ENCODE measurements around the gene FAM3D. TPM values are rescaled to one million over a fixed set of nuclear protein-coding genes. Genes with fewer than 3 reads are reported as not detected.

FAM3D gene
- total RNA-seq, 4 donors from 2014 or later: not detected

DNA sequence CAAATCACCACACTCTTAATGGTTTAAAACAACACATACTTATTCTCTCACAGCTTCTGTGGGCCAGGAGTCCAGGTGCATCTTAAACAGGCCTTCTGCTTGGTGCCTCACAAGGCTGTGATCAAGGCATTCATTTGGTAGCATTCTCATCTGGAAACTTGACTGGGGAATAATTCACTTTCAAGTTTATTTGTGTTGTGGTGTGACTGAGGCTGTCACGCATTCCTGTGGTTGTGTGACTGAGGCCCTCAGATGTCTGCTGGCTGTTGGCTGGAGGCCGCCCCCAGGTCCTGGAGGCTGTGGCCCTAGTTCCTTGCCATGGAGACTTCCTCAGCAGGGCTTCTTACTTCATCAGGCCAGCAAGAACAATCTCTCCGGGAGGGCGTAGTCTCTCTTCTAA, 16.9 kb upstream of the FAM3D start:
- TF ChIP-seq POLR2AphosphoS5 (IDR thresholded peaks at IDR 0.05): no peak
- no peak for TF ChIP-seq EP300 (IDR thresholded peaks at IDR 0.05)
- no peak for TF ChIP-seq CTCF (IDR thresholded peaks at IDR 0.05)
- no peak for TF ChIP-seq POLR2A (IDR thresholded peaks at IDR 0.05; ENCODE audit: low read depth)
- no peak for DNase-seq (ENCODE audit: extremely low spot score)
- no peaks in the 10 kb centered on the region for H3K36me3 ChIP-seq
- WGBS: 84% methylated on average over 3 of the region's 4 CpGs
- H3K27ac ChIP-seq (replicated peaks in 1 of 4): no peak overlapping the region
- H3K4me1 ChIP-seq: no peaks in the 10 kb centered on the region
- H3K9me3 ChIP-seq: no peaks in the 10 kb centered on the region
- intact Hi-C loops (cut with DNase I): no loop called here
- peaks cover 0 to 17% (median 0%) of the 10 kb centered on the region in 4 donors for H3K27me3 ChIP-seq
- no peak overlapping the region for H3K4me3 ChIP-seq

- Histone ChIP-seq H3K4me1 (no peaks in the 10 kb centered on the region), H3K4me3 (no peak overlapping the region), H3K9me3 (no peaks in the 10 kb centered on the region), H3K27ac (replicated peaks in 1 of 4) (no peak overlapping the region), H3K36me3 (no peaks in the 10 kb centered on the region), H3K27me3 (peaks cover 0 to 21% (median 0%) of the 10 kb centered on the region in 4 donors)
- DNase-seq (ENCODE audit: extremely low spot score): no peak
- TF ChIP-seq EP300 (IDR thresholded peaks at IDR 0.05): no peak
- TF ChIP-seq POLR2A (IDR thresholded peaks at IDR 0.05; ENCODE audit: low read depth): no peak
- TF ChIP-seq CTCF (IDR thresholded peaks at IDR 0.05): no peak
- TF ChIP-seq POLR2AphosphoS5 (IDR thresholded peaks at IDR 0.05): no peak
- 86% methylated on average over 5 of the region's 5 CpGs for WGBS
- intact Hi-C loops (cut with DNase I): no loop called here
Observed at GRCh38 chr3:58683001-58683458, 16.5 kb upstream of the FAM3D start.

- intact Hi-C loops (cut with DNase I): no loop called here
- WGBS: 78% methylated on average over 2 of the region's 2 CpGs
- Histone ChIP-seq H3K4me3 (no peak overlapping the region), H3K9me3 (no peaks in the 10 kb centered on the region), H3K27ac (replicated peaks in 1 of 4) (no peak overlapping the region), H3K27me3 (peaks cover 0 to 21% (median 0%) of the 10 kb centered on the region in 4 donors), H3K4me1 (no peaks in the 10 kb centered on the region), H3K36me3 (no peaks in the 10 kb centered on the region)
- DNase-seq (ENCODE audit: extremely low spot score): no peak
- TF ChIP-seq POLR2A (IDR thresholded peaks at IDR 0.05; ENCODE audit: low read depth): no peak
- TF ChIP-seq POLR2AphosphoS5 (IDR thresholded peaks at IDR 0.05): no peak
- TF ChIP-seq CTCF (IDR thresholded peaks at IDR 0.05): no peak
- TF ChIP-seq EP300 (IDR thresholded peaks at IDR 0.05): no peak
Observed at GRCh38 chr3:58681863-58682262, 15.3 kb upstream of the FAM3D start.

GRCh38 chr3:58680879-58681525, 14.4 kb upstream of the FAM3D start:
- peaks cover 0 to 3% (median 0%) of the 10 kb centered on the region in 4 donors for H3K9me3 ChIP-seq
- 87% methylated on average over 8 of the region's 9 CpGs for WGBS
- H3K4me1 ChIP-seq: no peaks in the 10 kb centered on the region
- no peak for TF ChIP-seq POLR2AphosphoS5 (IDR thresholded peaks at IDR 0.05)
- intact Hi-C loops (cut with DNase I): no loop called here
- DNase-seq (ENCODE audit: extremely low spot score): no peak
- H3K27ac ChIP-seq (replicated peaks in 1 of 4): no peak overlapping the region
- peaks cover 0 to 21% (median 0%) of the 10 kb centered on the region in 4 donors for H3K27me3 ChIP-seq
- H3K4me3 ChIP-seq: no peak overlapping the region
- H3K36me3 ChIP-seq: no peaks in the 10 kb centered on the region

DNA sequence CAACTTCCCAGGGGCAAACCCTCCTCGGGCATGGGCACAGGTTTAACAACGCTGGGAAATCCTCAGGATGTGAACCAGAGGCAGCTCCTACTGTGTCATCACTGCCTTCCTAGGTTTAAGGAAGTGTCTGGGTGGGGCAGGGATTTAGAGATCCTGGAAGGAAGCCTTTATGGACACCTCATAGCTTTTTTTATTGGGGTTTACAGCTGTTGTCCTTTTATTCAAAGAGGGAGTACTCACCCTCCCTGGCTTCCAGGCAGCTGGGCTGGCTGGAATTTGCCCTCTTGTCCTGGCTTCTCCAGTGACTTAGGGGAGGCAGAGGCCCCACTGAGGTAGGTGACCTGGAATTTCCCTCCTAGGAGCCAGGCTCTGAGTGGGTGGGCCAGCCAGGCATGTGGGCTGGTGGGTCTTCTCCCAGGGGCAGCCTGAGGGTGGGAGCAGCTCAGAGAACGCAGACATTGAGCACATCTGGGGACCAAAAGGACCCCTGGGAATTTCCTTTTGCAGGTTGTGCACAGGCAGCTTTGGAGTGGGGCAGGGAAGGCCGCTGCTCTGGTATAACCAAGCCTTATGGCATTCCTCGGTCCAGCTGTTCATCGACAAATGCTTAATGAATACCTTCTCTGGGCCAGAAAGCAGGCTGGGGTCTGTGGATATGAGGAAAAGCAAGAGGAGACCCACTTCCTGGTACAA, 13.5 kb upstream of the FAM3D start:
- WGBS: 77% methylated on average over 6 of the region's 6 CpGs

More for the DNA sequence above, 13.5 kb upstream of the FAM3D start:
- Histone ChIP-seq H3K4me3 (no peak overlapping the region), H3K9me3 (peaks cover 0 to 6% (median 0%) of the 10 kb centered on the region in 4 donors), H3K27me3 (peaks cover 0 to 21% (median 0%) of the 10 kb centered on the region in 4 donors), H3K36me3 (no peaks in the 10 kb centered on the region), H3K4me1 (no peaks in the 10 kb centered on the region), H3K27ac (replicated peaks in 1 of 4) (no peak overlapping the region)
- intact Hi-C loops (cut with DNase I): no loop called here
- DNase-seq (ENCODE audit: extremely low spot score): no peak
- TF ChIP-seq POLR2A (IDR thresholded peaks at IDR 0.05; ENCODE audit: low read depth): no peak
- no peak for TF ChIP-seq EP300 (IDR thresholded peaks at IDR 0.05)
- no peak for TF ChIP-seq POLR2AphosphoS5 (IDR thresholded peaks at IDR 0.05)
- no peak for TF ChIP-seq CTCF (IDR thresholded peaks at IDR 0.05)
